Measurements from ENCODE around the gene C16orf92. TPM values are rescaled to one million over a fixed set of nuclear protein-coding genes. Genes with fewer than 3 reads are reported as not detected.

Gene C16orf92
- total RNA-seq, 1 donor from 2014 or later: not detected

DNA sequence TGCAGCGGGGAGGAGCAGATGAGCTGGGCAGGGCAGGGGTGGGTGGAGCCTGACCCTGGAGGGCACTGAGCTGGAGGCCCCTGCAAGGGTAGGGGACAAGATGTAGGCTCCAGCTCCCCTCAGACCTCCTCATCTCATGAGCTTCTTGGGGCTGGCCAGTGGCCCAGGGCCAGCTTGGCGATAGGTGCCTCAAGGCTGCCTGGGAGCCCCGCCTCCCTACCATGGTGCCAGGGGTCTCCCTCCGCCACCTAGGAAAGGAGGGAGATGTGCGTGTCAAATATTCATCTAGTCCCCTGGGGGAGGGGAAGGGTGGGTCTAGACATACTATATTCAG, 31.5 kb upstream of the C16orf92 start:
- DNase-seq: no peak
- Histone ChIP-seq H3K27me3 (ENCODE audit: low read depth) (no peaks in the 10 kb centered on the region), H3K36me3 (peaks cover 75% of the 10 kb centered on the region)

DNA sequence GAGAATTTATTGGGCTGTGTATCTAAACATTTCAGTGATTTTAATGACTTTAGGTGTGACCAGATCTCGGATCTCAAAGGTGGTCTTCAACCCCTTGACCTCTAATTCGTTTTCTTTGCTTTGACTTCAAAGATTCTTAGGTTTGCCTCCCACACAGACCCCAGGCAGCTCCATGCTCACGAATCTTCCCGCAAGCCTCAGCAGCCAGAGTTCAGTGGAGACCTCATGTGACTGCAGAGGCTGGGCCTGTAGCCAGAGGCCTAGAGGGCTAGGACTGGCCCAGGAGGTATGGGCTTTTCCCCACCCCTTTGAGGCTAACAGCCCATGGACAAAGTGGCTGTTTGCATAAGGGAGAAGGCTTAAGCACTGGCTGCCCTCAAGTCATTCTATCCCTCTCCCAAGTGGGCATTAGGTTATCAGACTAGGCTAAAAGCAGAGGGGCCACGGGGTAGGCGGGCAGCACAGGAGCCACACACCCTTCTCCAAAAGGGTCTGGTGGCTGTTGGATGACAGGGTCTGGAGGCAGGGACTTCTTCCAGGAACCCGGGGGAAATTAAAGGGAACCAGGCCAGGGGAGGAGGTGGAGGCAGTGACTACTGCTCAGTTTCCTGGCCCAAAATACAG, 30.5 kb upstream of the C16orf92 start:
- DNase-seq: no peak
- intact Hi-C loops (cut with micrococcal nuclease): no loop called here
- TF ChIP-seq, protein P1, sequence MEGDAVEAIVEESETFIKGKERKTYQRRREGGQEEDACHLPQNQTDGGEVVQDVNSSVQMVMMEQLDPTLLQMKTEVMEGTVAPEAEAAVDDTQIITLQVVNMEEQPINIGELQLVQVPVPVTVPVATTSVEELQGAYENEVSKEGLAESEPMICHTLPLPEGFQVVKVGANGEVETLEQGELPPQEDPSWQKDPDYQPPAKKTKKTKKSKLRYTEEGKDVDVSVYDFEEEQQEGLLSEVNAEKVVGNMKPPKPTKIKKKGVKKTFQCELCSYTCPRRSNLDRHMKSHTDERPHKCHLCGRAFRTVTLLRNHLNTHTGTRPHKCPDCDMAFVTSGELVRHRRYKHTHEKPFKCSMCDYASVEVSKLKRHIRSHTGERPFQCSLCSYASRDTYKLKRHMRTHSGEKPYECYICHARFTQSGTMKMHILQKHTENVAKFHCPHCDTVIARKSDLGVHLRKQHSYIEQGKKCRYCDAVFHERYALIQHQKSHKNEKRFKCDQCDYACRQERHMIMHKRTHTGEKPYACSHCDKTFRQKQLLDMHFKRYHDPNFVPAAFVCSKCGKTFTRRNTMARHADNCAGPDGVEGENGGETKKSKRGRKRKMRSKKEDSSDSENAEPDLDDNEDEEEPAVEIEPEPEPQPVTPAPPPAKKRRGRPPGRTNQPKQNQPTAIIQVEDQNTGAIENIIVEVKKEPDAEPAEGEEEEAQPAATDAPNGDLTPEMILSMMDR (IDR thresholded peaks at IDR 0.05; ENCODE audit: borderline replicate concordance): no peak
- Histone ChIP-seq H3K27ac (replicated peaks) (no peak overlapping the region), H3K4me1 (peaks cover 50% of the 10 kb centered on the region), H3K9me3 (replicated peaks) (no peaks in the 10 kb centered on the region), H3K36me3 (peaks cover 67% of the 10 kb centered on the region), H3K4me3 (no peak overlapping the region), H3K27me3 (ENCODE audit: low read depth) (no peaks in the 10 kb centered on the region)

More for the DNA sequence above, 31.5 kb upstream of the C16orf92 start:
- TF ChIP-seq, protein P1 (IDR thresholded peaks at IDR 0.05; ENCODE audit: borderline replicate concordance): no peak
- no peak overlapping the region for H3K4me3 ChIP-seq
- intact Hi-C loops (cut with micrococcal nuclease): no loop called here
- no peaks in the 10 kb centered on the region for H3K9me3 ChIP-seq (replicated peaks)
- H3K4me1 ChIP-seq: peaks cover 40% of the 10 kb centered on the region
- no peak overlapping the region for H3K27ac ChIP-seq (replicated peaks)

DNA sequence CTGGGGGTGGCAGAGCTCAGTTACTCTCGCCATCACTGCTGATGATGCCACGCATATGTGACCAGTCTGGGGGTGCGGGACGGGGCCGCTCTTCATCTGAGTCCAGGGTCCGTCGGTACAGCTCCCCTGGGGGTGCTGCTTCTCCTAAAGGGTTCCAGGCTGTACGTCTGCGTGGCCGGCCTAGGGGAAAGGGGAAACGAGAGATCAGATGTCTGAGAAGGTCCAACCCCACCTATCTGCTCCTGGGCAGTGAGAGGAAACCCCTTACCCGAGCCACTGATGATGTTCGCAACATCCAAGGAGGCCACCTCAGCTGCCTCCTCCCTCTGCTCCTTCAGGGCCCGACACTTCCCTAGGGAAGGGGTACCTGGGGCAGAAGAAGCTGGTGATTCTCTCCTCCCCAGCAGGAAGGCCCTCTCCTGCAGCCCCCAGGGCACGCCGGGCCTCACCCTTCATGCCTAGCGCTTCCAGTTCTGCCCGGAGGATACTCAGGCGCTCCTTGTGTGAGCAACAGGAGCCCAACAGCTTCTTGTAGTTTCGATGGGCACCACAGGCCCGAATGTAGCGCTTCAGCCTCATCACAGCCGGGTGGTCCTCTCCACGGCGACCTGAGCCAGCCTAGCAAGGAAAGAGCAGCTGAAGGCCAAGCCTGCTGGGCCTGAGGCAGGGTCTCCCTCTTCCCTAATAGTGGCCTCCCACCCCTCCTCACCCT, 29.7 kb upstream of the C16orf92 start:
- TF ChIP-seq, protein P1 (IDR thresholded peaks at IDR 0.05; ENCODE audit: borderline replicate concordance): no peak
- Histone ChIP-seq H3K27ac (replicated peaks) (no peak overlapping the region), H3K4me1 (peaks cover 53% of the 10 kb centered on the region), H3K27me3 (ENCODE audit: low read depth) (no peaks in the 10 kb centered on the region), H3K36me3 (peaks cover 67% of the 10 kb centered on the region), H3K4me3 (no peak overlapping the region), H3K9me3 (replicated peaks) (no peaks in the 10 kb centered on the region)
- DNase-seq: no peak
- intact Hi-C loops (cut with micrococcal nuclease): no loop called here

DNA sequence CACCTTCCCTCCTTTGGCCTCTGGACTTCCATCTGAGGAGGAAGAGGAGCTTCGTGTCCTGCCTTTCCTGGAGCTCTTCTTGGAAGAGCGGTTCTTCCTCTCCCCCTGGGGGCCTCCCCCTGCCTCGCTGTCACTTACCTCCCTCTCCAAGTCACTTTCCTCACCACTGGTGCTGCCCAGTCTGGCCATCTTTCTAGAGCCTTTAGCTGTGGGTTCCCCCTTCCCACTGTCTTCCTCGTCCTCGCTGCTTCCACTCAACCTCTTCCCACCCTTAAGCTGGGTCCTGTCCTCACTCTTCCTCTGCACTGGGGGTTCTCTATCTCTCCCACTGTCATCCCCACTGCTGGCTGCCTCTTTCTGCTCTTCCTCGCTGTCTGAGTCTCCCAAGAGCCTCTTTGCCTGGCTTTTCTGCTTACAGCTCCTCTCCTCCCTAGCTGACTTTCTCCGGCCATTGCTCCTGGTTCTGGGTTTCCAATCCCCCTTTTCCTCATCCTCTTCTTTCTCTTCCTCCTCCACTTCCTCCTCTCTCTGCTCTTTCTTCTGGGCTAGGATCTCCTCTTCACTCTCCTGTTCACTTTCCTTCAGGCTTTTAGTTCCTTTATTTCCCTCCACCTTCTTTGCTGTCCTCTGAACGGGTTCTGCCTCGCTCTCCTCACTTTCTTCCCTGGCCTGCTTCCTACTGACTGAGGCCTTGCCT, 28.9 kb upstream of the C16orf92 start:
- TF ChIP-seq, protein P1 (IDR thresholded peaks at IDR 0.05; ENCODE audit: borderline replicate concordance): no peak
- H3K4me1 ChIP-seq: peaks cover 53% of the 10 kb centered on the region
- peak overlapping the region; percentile 98 for H3K4me3 ChIP-seq
- H3K36me3 ChIP-seq: peaks cover 62% of the 10 kb centered on the region
- intact Hi-C loops (cut with micrococcal nuclease): no loop called here
- no peaks in the 10 kb centered on the region for H3K9me3 ChIP-seq (replicated peaks)
- no peak overlapping the region for H3K27ac ChIP-seq (replicated peaks)
- no peaks in the 10 kb centered on the region for H3K27me3 ChIP-seq (ENCODE audit: low read depth)
- no peak for DNase-seq

DNA sequence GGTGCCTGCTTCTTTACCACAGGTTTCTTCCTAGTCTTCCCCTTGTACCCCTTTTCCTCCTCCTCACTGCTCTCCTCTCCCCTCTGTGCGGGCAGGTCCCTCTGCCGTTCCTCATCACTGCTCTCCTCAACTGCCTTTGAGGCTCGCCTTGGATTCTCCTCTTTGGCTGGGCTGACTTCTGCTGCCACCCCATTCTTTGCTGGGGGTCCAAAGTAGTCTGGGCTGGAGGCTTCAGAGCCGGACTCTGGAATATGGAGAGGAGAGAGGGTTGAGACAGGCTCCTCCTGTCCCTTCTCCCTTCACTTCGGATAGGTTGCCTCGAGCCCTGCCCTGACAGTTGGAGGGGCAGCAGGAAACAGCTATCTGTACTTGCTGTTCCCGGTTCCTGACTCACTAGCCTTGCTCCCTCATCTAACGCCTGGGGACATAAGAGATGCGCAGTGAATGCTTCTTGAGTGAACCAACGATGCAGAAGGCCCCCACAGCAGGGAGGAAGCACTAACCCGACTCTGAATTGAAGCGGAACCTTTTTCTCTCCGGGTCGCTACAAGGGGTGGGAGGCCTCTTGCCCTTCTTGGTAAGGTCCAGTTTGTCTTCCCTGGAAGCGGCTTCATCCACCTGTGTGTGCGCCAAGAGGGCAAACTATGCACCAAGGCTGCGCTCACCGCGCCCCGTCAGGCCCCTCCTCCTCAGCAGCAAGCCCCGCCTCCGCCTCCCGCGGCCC, 28.2 kb upstream of the C16orf92 start:
- no peaks in the 10 kb centered on the region for H3K9me3 ChIP-seq (replicated peaks)
- TF ChIP-seq, protein P1 (IDR thresholded peaks at IDR 0.05; ENCODE audit: borderline replicate concordance): no peak
- peak overlapping the region; percentile 98 for H3K4me3 ChIP-seq
- peaks cover 55% of the 10 kb centered on the region for H3K36me3 ChIP-seq
- DNase-seq: no peak
- H3K27me3 ChIP-seq (ENCODE audit: low read depth): no peaks in the 10 kb centered on the region
- intact Hi-C loops (cut with micrococcal nuclease): no loop called here
- H3K4me1 ChIP-seq: peaks cover 53% of the 10 kb centered on the region
- H3K27ac ChIP-seq (replicated peaks): peak overlapping the region; percentile 99

All from left ventricle myocardium inferior (tissue), 1 donor.